Non-pigmented ciliary epithelial cell (primary cell): Measurements from ENCODE around the gene DPH2.

Experiments used
- DNase-seq: peaks from one replicate; pipeline ENCODE4 v3.0.0-alpha.2; 2010; ENCODE audit warnings: low read depth

DPH2 gene

GRCh38 chr1:44000122-44000665 lies 30.4 kb downstream of the DPH2 start:
- no peak for DNase-seq

DNA sequence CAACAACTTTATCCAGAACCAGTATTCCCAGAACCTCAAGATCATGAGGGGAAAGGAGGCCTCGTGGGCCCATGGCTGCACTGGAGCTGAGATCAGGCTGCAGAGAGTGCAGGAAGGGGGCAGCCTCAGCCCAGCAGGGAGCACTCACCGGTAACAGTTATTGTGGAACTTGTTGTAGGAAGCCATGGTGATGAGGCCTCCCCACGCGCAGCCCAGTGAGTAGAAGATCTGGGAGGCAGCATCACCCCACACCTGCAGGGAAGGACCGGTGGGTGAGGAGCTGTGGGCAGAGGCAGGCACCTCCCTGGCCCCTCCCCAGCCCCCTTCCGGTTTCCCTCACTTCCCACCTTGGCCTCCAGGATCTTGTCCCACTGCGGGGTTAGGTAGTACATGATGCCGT lies 32.4 kb downstream of the DPH2 start:
- DNase-seq, result no peak

DNA sequence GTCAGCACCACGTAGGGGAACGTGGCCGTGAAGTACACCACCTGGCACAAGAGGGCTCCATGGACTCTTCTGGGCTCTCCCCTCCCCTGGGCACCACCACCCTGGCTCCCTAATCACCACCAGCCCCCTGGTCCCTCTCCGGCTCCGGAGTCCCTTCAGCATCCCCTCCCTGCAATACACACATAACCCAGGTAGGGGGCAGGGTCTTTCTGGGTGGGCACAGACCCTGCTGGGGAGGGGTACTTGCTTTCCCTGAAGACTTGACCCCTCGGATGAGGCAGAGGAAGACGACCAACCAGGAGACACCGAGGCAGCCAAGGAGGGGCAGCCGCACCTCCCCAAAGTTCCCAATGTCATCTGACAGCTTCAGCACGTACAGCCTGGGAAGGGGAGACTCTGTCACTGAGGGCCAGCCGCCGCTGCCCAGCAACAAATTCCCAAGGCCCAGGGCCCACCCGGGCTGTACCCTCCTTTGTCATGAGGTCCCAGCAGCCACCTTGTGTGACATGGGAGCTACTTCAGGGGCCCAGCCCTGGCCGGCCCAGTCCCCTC lies 32.9 kb downstream of the DPH2 start:
- no peak for DNase-seq

DNA sequence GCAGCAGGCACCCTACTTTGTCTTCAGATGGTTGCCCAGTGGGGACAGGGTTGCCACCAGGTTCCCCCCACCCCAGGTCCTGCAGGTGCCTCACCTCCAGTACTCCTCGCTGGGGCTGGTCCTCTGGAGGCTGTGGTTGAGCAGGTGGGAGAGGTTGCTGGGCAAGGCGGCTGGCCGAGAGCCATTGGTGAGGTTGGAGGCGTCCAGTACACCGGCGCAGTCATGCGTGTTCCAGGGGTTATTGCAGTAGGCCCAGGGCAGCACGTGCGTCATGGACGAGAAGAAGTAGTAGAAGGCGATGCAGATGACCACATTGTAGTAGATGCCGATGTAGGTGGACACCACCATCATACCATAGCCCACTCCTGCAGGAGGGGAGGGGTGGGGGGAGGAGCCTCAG lies 38.4 kb downstream of the DPH2 start:
- DNase-seq, result no peak

- DNase-seq, result no peak
These were observed 41.2 kb downstream of the DPH2 start for GRCh38 chr1:44010935-44011471.

GRCh38 chr1:44012404-44012803 lies 42.6 kb downstream of the DPH2 start:
- DNase-seq, result no peak

- DNase-seq, result no peak
These were observed 43.3 kb downstream of the DPH2 start for GRCh38 chr1:44012941-44013609.

DNA sequence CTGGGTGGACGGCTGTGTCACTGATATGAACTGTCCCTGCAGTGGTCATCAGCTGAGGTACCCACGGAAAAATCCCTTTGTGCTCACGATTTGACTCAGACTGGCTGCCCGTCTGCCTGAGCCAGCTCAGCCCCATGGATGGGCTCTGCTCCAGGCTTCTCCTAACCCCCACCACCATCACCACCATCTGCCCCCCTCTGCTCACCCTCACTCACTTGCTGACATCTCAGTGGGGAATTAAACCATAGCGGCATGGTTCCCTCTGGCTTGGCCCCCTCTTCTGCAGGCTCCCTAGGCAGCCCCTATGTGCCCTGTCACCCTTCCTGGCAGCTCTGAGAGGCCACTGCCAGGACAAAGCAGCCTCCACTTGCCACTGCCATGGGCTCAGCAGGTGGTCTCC lies 44.1 kb downstream of the DPH2 start:
- no peak for DNase-seq

- DNase-seq, result no peak
These were observed 44.7 kb downstream of the DPH2 start for GRCh38 chr1:44014365-44015104.

GRCh38 chr1:44015206-44015605 lies 45.4 kb downstream of the DPH2 start:
- DNase-seq, result no peak

DNA sequence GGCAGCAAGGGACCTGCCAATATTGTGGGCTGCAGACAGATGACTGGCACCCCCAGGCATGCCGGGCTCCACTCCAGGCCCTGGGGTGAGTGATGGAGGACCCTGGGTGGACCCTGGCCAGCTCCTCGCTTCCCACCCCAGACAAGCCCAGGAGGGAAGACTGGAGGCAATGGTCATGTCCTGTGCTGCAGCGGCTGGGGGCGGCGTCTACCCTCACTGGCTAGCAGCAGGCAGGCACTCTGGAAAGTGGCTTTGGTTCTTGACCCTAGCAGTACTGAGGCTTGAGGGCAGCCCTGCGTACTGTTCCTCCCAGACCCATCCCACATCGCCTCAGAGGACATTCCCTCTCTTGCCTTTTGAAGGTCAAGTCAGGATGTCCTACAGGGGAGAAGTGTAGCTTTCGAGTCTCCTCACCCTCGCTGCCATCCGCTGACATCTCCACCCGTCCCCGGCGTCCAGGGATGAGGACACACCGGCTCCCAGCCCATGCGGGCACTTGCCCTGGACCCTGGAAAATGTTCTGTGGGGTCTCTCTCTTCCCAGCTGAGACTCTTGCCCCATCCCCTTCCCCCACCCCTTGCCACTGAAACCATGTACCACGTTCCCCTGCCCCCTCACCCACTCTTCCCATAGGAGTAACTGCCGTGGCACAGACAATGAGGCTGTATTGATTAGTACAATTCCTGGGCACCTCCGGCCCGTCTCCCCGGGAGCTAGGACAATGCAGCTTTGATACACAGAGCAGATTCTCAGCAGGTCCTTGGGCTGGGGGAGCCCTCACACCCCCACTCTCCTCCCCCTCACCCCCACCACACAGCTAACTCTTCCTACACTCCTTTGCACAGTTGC lies 46.5 kb downstream of the DPH2 start:
- DNase-seq, result no peak

GRCh38 chr1:44016890-44017400 lies 47.1 kb downstream of the DPH2 start:
- DNase-seq, result no peak

GRCh38 chr1:44019466-44019948 lies 49.7 kb downstream of the DPH2 start:
- no peak for DNase-seq

DNA sequence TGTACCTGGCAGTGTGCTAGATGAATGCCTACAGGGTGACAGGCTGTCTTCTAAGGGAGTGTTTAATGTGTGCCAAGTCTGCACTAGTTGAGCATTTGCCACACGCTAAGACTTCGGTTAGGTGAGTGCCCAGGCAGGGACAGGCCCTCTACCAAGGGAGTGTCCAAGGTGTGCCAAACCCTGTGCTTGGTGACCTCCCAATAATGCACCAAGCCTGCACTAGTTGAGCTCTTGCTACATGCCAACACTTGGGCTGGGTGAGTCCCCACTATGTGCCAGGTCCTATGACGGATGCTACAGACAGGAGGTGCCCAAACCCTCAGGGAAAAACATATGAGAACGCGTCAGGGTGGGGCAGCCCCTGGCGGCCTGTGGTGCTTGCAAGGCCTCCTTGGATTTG lies 50.7 kb downstream of the DPH2 start:
- no peak for DNase-seq

DNA sequence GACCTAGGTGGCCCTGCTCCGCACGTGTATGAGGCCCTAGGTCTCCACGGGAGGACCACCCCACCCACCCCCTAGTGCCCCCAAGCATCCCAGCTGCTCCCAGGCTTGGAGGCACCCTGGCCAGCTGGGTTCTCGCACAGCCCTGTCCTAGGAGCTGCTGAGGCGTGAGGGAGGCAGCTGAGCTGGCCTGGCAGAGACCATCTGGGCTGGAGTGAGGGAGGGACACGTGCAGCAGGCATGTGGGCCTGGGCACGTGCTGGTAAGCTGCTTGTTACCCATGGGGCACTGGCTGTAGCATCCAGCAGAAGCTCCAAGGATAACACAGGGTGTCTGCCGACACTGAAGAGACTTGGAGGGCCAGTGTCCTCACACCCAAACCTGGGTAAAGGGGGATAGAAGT lies 51.3 kb downstream of the DPH2 start:
- no peak for DNase-seq

- no peak for DNase-seq
These were observed 51.9 kb downstream of the DPH2 start for GRCh38 chr1:44021581-44022321.
